ENCODE measurements around the gene NAALADL1.

The NAALADL1 gene

DNA sequence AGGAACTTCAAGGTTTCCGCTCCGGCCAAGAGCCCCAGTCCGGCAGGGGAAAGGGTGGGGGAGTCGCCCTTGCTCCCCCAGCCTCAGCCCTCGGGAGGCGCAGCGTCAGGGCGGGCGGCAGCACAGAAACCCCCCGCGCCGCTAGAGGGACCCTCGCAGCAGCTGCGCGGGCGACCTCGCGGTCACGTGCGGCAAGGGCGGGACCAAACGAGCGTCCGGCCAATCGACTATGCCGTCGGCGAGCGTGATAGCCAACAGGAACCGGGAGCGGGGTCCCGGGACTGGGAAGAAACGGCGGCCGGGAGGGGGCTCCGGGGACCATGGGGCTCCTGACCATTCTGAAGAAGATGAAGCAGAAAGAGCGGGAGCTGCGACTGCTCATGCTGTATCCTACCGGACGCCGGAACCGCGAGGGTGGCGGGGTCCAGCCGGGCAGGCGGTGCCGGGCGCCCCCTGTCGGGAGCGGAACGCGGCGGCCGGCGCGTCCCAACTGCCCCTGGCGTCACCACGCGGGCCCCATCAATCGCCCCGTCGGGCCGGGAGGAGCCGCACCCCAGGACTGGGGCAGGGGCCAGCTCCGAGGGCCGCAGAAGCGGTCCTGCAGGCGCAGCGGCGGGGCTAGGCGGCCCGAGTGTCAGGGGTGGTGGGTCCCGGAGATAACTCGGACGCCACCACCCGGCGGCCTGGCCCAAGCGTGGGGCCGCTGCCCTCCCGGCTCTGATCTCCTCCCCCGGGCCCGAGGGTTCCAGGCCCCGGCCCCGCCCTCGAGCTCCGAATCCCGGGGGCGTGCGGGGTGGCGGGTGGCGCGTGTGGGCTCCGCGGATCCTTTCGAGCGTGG is 44.2 kb downstream of the NAALADL1 start, which contains the start of gene ARL2:
TSS of gene ARL2 (plus strand) at position 273 of the 838 bp plus-strand sequence. CDS start at position 321, 48 bp downstream.
- peaks cover 28% of the 10 kb centered on the region for H3K36me3 ChIP-seq (ENCODE audit: control insufficient read depth, low read length)
- H3K4me1 ChIP-seq (ENCODE audit: control insufficient read depth, low read length) = peaks cover 42% of the 10 kb centered on the region
- peak within 1 kb of the TSS; percentile 83 for H3K4me3 ChIP-seq (ENCODE audit: low read length)
- peaks cover 6% of the 10 kb centered on the region; the same call in 1 of the 2 replicates for H3F3A ChIP-seq (ENCODE audit: control insufficient read depth, insufficient read depth)
- no peaks in the 10 kb centered on the region for H3K9me2 ChIP-seq (replicated peaks; ENCODE audit: control insufficient read depth, low read length)
- TF ChIP-seq, protein P1, sequence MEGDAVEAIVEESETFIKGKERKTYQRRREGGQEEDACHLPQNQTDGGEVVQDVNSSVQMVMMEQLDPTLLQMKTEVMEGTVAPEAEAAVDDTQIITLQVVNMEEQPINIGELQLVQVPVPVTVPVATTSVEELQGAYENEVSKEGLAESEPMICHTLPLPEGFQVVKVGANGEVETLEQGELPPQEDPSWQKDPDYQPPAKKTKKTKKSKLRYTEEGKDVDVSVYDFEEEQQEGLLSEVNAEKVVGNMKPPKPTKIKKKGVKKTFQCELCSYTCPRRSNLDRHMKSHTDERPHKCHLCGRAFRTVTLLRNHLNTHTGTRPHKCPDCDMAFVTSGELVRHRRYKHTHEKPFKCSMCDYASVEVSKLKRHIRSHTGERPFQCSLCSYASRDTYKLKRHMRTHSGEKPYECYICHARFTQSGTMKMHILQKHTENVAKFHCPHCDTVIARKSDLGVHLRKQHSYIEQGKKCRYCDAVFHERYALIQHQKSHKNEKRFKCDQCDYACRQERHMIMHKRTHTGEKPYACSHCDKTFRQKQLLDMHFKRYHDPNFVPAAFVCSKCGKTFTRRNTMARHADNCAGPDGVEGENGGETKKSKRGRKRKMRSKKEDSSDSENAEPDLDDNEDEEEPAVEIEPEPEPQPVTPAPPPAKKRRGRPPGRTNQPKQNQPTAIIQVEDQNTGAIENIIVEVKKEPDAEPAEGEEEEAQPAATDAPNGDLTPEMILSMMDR (IDR thresholded peaks at IDR 0.05; ENCODE audit: low read depth, low read length, poor library complexity, severe bottlenecking) = peak; percentile 69
- TF ChIP-seq EZH2phosphoT487 (IDR thresholded peaks at IDR 0.05; ENCODE audit: borderline replicate concordance, low read length) = no peak
- peak within 1 kb of the TSS; percentile 89 for H3K27ac ChIP-seq (ENCODE audit: low read depth, low read length)
- H3K4me2 ChIP-seq (ENCODE audit: low read length) = peak within 1 kb of the TSS; percentile 81
- no peaks in the 10 kb centered on the region for H3K27me3 ChIP-seq (ENCODE audit: control insufficient read depth, low read length)
- H3K79me2 ChIP-seq (ENCODE audit: control insufficient read depth, low read length) = peaks cover 34% of the 10 kb centered on the region
- no peaks in the 10 kb centered on the region for H3K9me3 ChIP-seq (ENCODE audit: control insufficient read depth, insufficient read depth, low read length)
- H4K20me1 ChIP-seq (ENCODE audit: control insufficient read depth, insufficient read depth, low read depth, low read length) = no peaks in the 10 kb centered on the region

GRCh38 chr11:65013130-65013887 is 45.0 kb downstream of the NAALADL1 start:
- no peaks in the 10 kb centered on the region for H3K27me3 ChIP-seq (ENCODE audit: control insufficient read depth, low read length)
- H4K20me1 ChIP-seq (ENCODE audit: control insufficient read depth, insufficient read depth, low read depth, low read length) = no peaks in the 10 kb centered on the region
- peaks cover 21% of the 10 kb centered on the region for H3K36me3 ChIP-seq (ENCODE audit: control insufficient read depth, low read length)
- peaks cover 34% of the 10 kb centered on the region for H3K79me2 ChIP-seq (ENCODE audit: control insufficient read depth, low read length)
- peak overlapping the region; percentile 81 for H3K4me2 ChIP-seq (ENCODE audit: low read length)
- peak overlapping the region; percentile 89 for H3K27ac ChIP-seq (ENCODE audit: low read depth, low read length)
- no peaks in the 10 kb centered on the region for H3K9me2 ChIP-seq (replicated peaks; ENCODE audit: control insufficient read depth, low read length)
- peaks cover 42% of the 10 kb centered on the region for H3K4me1 ChIP-seq (ENCODE audit: control insufficient read depth, low read length)
- TF ChIP-seq, protein P1 (IDR thresholded peaks at IDR 0.05; ENCODE audit: low read depth, low read length, poor library complexity, severe bottlenecking) = peak; percentile 73
- no peak for TF ChIP-seq EZH2phosphoT487 (IDR thresholded peaks at IDR 0.05; ENCODE audit: borderline replicate concordance, low read length)
- H3F3A ChIP-seq (ENCODE audit: control insufficient read depth, insufficient read depth) = peaks cover 6% of the 10 kb centered on the region; the same call in 1 of the 2 replicates
- no peaks in the 10 kb centered on the region for H3K9me3 ChIP-seq (ENCODE audit: control insufficient read depth, insufficient read depth, low read length)
- H3K4me3 ChIP-seq (ENCODE audit: low read length) = peak overlapping the region; percentile 83

DNA sequence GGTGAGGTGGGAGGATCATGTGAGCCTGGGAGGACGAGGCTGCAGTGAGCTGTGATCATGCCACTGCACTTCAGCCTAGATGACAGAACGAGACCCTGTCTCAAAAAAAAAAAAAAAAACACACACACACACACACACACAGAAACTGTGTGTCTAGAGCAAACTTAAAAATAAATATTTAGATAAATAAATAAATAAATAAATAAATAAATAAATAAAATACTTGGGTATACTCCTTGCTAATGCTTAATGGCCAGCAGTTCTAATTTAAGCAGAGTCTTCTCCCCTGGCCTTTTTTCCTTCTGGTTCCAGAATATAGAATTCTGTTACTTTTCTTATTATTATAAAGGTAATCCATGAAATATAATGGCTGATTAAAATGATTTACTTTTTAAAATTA is 49.5 kb downstream of the NAALADL1 start:
- no peaks in the 10 kb centered on the region for H3K9me3 ChIP-seq (ENCODE audit: control insufficient read depth, insufficient read depth, low read length)
- TF ChIP-seq EZH2phosphoT487 (IDR thresholded peaks at IDR 0.05; ENCODE audit: borderline replicate concordance, low read length) = no peak
- TF ChIP-seq, protein P1 (IDR thresholded peaks at IDR 0.05; ENCODE audit: low read depth, low read length, poor library complexity, severe bottlenecking) = no peak
- H3K27me3 ChIP-seq (ENCODE audit: control insufficient read depth, low read length) = no peaks in the 10 kb centered on the region
- H3K36me3 ChIP-seq (ENCODE audit: control insufficient read depth, low read length) = no peaks in the 10 kb centered on the region
- no peak overlapping the region for H3K27ac ChIP-seq (ENCODE audit: low read depth, low read length)
- no peaks in the 10 kb centered on the region for H4K20me1 ChIP-seq (ENCODE audit: control insufficient read depth, insufficient read depth, low read depth, low read length)
- H3K9me2 ChIP-seq (replicated peaks; ENCODE audit: control insufficient read depth, low read length) = no peaks in the 10 kb centered on the region
- H3K4me2 ChIP-seq (ENCODE audit: low read length) = no peak overlapping the region
- peaks cover 6% of the 10 kb centered on the region; the same call in 1 of the 2 replicates for H3F3A ChIP-seq (ENCODE audit: control insufficient read depth, insufficient read depth)
- no peaks in the 10 kb centered on the region for H3K79me2 ChIP-seq (ENCODE audit: control insufficient read depth, low read length)
- no peak overlapping the region for H3K4me3 ChIP-seq (ENCODE audit: low read length)
- peaks cover 14% of the 10 kb centered on the region for H3K4me1 ChIP-seq (ENCODE audit: control insufficient read depth, low read length)
